SKM-1 (cell line): ENCODE data around the gene REC114.
"Not testable (repeated sequence)": the region's sequence is repeated elsewhere in the genome, so short reads cannot be mapped to it uniquely, and the experiment has no call there.

Source experiments
- DNase-seq: peaks from one replicate; lab custom pipeline; 2025; ENCODE audit not compliant: unreplicated experiment; lab: John Stamatoyannopoulos, UW

Gene REC114

DNA sequence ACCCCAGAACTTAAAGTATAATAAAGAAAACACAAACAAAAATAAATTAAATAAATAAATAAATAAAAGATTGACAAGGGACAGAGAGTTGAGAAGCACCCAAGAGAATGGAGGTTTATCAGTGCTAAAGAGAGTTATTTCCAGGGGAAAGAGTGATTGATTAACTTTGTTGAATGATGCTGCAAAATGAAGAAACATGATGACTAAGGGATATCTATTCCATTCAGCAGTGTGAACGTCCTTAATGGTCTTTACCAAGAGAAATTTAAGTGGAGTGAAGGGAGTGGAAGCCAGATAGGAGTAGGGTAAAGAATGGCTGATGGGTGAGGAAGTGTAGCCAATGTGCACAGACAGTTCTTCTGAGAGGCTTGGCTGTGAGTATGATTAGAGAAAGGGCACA, 11.1 kb downstream of the REC114 start:
- no peak for DNase-seq

DNA sequence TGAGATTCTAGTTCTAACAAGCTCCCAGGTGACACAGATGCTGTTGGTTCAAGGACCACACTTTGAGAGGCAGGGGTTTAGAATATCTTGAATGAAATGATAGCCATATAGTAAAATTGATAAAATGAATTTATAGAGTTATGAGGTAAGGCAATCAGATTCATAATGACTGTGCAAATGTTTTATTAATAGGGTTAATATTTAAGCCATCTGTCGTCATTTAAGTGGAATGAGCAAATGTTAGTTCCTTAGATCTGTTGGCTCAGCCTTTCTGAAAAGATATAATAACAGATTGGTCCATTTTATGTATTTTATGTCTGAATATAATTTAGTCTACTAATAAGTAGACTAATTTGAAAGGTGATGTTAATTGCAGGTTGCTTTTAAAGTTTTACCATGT, 12.9 kb downstream of the REC114 start:
- DNase-seq = no peak

DNA sequence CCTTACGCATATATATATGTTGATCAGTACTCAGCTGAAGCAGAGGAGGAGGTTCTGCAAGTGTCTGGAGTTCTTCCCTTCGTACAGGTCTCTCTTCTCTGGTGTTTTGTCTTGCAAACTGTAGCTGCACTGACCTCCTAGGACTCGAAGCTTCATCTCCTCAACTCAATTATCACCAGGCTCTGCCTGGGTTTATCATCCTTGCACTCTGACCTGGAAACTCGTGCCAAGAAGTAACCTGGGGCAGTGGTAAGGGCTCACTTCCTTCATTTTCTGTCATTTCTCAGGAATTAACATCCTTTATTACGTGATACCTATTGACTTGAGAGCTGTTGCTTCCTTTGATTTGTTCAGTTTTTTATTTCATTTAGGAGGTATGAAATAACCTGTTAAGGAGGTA, 14.4 kb downstream of the REC114 start:
- no peak for DNase-seq

DNA sequence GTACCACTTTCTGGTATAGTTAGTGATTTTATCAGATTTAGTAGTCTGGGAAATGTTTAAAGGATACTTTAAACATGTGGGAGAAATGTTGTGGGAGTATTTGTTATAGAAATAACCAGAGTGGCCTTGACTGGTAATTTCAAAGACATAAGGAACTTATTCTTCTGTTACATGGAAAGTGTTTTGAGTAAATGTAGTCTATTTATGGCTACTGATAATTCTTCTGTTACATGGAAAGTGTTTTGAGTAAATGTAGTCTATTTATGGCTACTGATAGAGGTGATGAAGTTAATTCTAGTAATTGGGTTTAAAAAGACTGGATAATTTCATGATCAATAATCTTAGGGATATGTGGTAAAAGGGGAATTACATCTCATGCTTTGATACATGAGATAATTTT, 17.7 kb downstream of the REC114 start:
- DNase-seq = no peak

DNA sequence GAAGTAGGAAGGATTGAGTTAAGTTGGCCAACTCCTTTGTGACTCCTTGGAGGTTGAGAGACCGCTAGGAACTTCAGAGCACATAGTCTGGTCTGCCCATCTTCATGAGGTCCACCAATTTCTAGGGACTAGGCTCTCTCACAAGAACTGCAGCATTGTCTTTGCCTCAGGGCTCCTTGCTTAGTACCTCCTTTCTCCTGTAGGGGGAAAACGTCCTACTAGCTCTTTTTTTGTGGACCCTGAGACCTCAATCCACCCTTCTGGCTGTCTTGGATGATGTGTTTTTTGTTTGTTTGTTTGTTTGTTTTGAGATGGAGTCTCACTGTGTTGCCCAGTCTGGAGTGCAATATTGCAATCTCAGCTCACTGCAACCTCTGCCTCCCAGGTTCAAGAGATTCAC, 21.6 kb downstream of the REC114 start:
- DNase-seq = no peak

DNA sequence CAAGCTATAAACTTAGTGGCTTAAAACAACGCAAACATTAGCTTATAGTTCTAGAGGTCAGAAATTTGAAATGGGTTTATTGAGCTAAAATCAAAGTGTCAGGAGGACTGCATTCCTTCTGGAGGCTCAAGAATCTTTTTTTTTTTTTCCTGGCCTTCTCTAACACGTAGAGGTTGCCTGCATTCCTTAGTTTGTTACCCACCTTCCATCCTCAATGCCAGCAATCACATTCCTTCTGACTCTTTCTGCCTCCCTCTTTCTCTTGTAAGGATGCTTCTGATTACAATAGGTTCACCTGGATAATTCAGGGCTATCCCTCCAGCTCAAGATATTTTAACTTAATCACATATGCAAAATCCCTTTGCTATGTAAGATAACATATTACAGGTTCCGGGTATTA, 24.8 kb downstream of the REC114 start:
- no peak for DNase-seq

DNA sequence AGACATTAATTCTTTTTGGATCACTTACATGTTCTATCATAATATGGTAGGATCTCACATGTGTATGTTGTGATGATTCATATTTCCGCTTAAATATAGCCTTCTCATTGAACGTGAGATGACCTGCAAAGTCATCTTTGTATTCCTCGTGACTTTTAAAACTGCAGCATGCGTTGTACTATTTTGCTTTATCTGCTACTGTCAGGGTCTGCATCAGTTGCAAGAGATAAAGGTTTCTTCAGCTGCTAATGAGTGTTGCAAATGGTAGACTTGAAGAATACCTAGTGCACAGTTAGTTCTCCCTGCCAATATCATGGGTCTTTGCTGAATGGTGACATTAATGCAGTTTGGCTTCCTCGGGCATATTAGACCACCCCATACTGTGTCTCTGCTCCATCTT, 31.8 kb downstream of the REC114 start:
- no peak for DNase-seq

DNA sequence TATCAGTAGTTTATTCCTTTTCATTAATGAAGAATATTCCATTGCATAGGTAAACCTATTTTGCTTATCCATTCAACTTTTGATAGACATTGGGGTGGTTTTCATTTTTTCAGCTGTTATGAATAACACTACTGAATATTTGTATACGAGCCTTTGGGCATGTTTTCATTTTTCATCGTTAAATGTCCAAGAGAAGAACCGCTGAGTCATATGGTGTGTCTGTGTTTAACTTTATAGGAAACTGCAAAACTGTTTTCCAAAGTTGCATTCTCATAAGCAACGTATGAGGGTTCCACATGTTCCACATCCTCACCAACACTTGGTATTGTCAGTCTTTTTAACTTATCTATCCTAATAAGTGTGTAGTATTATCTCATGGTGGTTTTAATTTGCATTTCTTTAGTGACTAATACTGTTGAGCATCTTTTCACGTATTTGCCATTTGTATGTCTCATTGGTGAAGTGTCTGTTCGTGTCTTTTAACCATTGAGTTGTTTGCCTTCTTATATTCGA, 33.8 kb downstream of the REC114 start:
- DNase-seq = no peak

DNA sequence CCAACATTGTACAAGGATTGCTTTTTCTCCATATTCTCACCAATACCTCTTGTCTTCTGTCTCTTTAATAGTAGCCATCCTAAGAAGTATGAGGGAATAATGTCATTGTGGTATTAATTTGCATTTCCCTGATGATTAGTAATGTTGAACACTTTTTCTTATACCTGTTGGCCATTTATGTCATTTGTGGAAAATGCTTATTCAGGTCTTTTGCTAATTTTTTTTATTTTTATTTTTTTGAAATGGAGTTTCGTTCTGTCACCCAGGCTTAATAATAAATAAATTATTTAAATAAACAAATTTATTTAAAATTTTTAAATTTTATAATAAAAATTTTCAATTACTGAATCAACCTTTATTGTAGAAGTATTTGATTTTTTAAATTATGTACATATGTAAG, 37.1 kb downstream of the REC114 start:
- no peak for DNase-seq

DNA sequence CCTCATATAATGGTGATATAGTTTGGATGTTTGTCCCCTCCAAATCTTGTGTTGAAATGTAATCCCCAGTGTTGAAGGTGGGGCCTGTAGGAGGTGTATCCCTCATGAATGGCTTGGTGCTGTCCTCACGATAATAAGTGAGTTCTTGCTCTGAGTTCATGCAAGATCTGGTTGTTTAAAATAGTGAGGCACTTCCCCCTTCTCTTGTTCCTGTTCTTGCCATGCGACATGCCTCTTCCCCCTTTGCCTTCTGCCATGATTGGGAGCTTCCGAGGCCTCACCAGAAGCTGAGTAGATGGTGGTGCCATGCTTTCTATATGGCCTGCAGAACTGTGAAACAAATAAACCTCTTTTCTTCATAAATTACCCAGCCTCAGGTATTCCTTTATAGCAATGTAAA, 39.2 kb downstream of the REC114 start:
- peak; percentile 64 for DNase-seq

DNA sequence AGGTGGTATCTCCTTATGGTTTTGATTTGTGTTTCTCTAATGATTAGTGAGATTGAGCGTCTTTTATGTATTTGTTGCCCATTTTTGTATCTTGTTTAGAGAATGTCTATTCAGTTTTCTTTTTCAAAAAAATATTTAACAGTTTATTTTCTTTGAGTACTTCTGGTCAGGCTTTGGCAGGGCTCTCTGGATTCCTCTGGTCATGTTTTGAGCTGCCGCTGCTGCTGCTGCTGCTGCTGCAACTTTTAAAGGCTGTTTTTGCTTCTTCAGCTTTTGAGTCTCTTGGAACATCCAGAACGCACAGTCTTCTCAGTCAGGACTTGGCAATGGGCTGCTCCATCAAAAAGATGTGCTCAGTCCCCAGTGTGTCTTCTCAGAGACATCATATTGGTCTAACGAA, 40.1 kb downstream of the REC114 start:
- DNase-seq = no peak

DNA sequence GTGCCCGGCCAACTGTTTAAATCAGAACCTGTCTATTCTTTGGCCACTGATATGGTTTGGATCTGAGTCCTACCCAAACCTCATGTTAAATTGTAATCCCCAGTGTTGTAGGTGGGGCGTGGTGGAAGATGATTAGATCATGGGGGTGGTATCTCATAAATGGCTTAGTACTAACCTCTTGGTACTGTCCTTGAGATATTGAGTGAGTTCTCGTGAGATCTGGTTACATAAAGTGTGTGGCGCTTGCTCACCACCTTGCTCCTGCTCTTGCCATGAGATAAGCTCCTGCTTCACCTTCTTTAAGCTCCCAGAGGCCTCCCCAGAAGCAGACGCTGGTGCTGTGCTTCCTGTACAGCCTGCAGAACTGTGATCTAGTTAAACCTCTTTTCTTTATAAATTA, 42.4 kb downstream of the REC114 start:
- no peak for DNase-seq

DNA sequence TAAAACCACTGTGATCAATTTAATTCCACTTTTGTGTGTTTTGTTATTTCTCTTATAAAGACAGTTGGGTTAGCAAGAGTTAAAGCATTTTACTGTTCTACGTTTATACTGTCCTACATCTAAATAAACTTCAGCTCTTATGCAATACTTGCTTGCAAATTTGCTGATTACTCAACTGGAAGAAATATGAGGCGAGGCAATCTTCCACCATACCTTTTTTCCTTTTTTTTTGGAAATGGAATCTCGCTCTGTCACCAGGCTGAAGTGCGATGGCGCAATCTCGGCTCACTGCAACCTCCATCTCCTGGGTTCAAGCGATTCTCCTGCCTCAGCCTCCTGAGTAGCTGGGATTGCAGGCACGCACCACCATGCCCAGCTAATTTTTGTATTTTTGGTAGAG, 42.9 kb downstream of the REC114 start:
- not testable (repeated sequence) for DNase-seq

DNA sequence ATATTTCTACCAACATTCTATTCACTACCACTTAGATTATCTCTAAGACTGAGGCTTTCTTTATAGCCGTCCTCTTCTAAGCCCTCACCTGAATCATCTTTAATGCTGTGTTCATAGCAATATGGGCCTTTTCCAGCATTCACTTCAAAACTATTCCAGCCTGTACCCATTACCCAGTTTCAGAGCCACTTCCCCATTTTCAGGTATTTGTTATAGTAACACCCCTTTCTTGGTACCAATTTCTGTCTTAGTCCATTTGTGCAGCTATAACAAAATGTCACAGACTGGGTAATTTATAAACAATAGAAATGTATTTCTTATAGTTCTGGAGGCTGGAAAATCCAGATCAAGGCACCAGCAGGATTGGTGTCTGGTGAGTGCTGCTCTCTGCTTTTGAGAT, 45.7 kb downstream of the REC114 start:
- no peak for DNase-seq

DNA sequence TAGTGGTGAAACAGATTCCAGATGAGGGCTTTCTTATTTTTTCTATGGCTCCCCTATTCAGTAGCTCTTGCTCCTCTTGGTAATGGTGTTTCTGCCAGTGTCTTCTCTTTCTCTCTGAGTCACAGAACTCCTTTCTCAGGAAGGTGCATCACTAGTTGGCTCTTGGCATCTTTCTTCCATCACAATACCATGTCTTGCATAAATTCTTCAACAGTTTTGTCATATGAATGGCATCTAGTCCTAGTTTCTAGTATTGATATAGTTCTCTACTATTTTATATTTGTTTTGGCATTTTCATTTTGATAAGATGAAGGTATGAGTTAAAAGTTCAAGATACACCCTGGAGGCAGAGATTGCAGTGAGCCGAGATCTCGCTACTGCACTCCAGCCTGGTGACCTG, 51.0 kb downstream of the REC114 start:
- no peak for DNase-seq

DNA sequence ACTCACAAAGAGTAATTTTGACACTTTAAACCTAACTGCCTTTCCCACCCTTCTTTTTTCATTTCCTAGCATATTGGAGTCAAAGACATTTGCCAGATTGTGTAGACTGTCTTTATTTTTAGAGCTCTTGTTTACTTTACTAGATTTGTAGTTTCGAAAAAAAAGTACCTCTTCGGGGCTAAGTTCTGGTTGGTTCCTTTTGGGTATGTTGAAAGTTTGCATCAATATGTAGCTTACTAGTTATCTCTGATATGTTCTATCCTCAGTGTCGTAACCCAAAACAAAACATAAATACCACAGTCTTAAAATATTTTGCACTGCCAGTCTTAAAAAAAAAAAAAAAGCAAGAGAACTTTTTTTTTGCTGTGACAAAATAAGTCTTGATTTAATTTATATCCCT, 52.2 kb downstream of the REC114 start:
- no peak for DNase-seq

DNA sequence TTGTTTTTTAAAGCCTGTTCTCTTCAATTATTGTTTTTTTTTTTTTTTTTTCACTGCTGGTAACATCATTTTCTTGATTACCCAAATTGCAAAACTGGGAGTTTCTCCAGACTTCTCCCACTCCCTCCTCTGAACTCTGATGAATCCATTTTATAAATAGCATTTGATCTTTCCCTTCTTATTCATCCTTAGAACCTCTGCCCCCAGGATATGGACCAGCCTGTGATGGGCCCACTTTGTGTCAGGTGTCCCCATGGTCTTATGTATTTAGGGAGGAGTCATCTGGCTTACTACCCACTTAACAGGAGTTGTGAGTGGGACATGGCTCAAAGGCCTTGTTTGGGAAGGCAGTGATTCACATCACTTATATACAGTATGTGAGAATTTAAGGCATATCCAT, 57.7 kb downstream of the REC114 start:
- no peak for DNase-seq

DNA sequence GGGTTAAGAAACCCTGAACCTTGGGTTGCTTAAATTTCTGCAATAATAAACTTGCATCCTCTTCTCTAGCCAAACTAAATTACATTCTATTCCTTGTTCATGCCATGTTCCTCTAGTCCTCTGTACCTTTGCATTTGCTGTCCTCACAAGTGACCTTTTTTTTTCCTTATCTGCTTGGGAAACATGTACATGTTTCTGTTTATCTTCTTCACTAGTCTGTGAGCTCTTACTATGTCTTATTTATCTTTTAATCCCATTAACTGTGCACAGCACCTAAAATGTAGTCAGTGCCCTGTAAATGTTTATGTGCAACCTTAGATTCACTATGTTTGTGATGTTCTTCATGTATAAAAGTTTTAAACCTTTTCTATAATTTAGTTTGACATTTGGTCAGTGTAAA, 61.9 kb downstream of the REC114 start:
- DNase-seq = no peak

DNA sequence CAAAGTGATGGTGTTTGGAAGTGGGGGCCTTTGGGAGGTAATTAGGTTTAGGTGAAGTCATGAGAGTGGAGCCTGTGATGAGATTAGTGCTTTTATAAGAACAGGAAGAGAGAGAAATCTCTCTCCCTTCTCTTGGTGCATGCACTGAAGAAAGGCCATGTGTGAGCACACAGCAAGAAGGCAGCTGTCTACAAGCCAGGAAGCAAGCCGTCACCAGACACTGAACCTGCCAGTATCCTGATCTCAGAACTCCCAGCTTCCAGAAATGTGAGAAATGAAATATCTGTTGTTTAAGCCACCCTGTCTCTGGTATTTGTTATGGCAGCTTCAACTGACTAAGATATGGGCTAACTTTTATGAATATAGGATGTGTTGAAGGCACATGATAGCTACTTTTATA, 72.6 kb downstream of the REC114 start:
- no peak for DNase-seq

DNA sequence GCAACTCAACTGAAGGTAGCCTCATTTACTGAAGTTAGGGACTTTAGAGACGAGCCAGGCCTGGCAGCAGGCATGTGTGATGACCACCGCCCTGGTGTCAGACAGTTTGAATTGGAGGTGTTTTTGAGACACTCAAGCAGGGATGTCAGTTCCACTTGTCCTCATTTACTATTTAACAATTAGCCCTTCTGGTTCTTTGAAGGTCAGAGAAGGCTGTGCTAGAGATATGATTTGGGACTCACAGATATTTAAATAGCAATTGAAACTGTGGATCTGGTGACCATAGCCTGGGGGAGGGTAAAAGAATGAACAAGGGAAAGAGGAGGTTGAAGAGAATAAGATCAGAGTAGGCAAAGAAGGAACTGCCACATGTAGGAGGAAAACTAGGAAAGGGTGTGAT, 74.6 kb downstream of the REC114 start:
- no peak for DNase-seq

DNA sequence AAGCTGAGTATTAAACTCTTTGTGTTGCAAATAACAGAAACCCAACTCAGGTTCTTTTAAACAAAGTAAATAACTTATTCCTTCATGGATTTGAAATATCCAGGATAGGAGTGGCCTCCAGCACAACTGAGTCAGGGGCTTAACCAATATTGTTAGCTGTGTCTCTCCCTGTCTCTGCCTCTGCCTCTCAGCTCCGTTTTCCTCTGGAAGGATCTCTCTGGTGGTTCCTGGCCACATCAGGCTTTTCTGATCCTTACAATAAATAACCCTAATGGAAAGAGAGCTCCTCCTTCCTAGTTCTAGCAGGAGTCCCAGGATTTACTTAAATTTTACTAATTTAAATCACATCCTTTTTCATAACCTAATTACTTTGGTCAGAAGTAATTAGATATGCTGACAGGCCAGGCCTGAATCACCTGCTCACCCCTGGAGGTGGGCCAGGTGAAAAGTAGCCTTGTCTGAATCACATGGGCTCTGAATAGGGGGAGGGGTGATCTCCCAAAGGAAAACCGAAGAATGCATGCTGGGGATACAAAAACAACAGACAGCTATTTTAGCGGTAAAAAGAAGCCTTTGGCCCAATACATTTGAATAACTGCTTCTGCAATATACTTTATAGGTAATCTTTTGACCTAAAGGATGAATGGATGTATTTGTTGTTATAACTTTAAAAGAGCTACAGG, 75.4 kb downstream of the REC114 start:
- no peak for DNase-seq

DNA sequence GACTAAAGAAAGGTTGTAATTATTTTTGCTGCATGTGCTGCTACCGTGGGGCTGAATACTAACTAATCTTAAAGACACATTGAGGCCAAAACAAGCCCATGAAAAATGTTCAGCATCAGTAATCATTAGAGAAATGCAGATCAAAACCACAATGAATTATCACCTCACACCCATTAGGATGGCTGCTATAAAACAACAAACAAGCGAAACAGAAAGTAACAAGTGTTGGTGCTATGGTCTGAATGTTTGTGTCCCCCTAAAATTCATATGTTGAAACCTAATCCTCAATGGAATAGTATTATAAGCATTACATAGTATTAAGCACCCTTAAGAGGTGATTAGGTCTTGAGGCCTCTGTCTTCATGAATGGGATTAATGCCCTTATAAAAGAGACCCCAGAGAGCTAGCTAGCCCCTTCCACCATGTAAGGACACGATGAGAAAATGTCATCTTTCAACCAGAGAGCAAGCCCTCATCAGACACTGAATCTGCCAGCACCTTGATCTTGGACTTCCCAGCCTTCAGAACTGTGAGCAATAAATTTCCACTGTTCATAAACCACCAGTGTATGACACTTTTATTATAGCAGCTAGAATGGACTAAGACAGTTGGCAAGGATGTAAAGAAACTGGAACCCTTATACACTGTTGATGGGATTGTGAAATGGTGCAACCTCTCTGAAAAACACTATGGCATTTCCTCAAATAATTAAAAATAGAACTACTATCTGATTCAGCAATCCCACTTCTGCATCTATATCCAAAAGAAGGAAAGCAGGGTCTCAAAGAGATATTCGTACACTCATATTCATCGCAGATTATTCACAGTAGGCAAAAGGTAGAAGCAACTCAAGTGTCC, 76.1 kb downstream of the REC114 start:
- DNase-seq = no peak

DNA sequence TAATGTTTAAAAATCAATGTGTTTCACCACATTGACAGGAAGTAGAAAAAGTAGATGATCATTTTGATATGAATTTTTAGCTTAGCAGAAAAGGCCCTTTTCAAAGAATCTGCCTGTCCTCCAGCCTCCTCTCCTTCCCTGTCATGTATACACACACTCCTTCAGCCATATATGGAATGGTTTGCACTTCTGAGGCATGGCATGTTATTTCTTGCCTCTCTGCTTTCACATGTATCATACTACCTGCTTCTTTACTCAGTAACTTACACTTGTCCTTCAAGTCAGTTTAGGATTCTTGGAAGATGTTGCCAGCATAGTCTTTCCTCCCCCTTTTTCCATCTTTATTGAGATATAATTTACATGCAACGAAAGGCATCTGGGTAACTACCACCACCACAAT, 79.0 kb downstream of the REC114 start:
- no peak for DNase-seq
